Measurements from ENCODE around the gene BRCA1. TPM values are rescaled to one million over a fixed set of nuclear protein-coding genes. Genes with fewer than 3 reads are reported as not detected.

Gene BRCA1
- total and polyA plus RNA-seq, 12 donors: 1.1 to 10.4 (median 3.7) TPM

DNA sequence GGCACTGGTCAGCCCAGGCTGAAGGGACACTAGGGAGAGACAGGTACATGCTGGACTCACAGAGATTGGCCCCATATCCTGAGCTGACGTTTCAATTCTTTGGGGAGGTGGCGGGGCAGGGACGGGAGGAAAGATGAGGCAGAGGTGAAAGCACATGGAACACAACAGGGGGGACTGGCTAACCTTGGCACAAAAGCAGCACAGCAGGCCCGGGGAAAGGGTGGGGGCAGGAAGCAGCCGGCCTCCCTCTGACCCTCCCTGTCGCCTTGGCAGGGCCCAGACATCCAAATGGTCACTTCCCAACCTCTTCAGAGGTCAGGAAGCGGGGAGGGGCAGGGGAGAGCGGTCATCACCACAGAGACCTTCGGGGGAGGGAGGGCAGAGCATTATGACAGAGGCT, 109.6 kb downstream of the BRCA1 start:
- Histone ChIP-seq H3K9me3 (replicated peaks in 1 of 3) (no peaks in the 10 kb centered on the region), H3K4me3 (no peak overlapping the region), H3K36me3 (replicated peaks in 1 of 2) (peaks cover 0 to 47% of the 10 kb centered on the region in 2 donors), H3K27me3 (no peaks in the 10 kb centered on the region), H3K27ac (peak overlapping the region in 4 of 5 donors; percentile 52 to 87 (median 70)), H3K4me1 (replicated peaks in 1 of 2) (peaks cover 65 to 81% of the 10 kb centered on the region in 2 donors)
- WGBS, 4 donors: 21 to 44% (median 36%) methylated on average over 8 to 9 of the region's 9 CpGs
- intact Hi-C loops (cut with DNase I): no loop called here
- no peak for TF ChIP-seq POLR2A (IDR thresholded peaks at IDR 0.05)
- TF ChIP-seq, protein P1, sequence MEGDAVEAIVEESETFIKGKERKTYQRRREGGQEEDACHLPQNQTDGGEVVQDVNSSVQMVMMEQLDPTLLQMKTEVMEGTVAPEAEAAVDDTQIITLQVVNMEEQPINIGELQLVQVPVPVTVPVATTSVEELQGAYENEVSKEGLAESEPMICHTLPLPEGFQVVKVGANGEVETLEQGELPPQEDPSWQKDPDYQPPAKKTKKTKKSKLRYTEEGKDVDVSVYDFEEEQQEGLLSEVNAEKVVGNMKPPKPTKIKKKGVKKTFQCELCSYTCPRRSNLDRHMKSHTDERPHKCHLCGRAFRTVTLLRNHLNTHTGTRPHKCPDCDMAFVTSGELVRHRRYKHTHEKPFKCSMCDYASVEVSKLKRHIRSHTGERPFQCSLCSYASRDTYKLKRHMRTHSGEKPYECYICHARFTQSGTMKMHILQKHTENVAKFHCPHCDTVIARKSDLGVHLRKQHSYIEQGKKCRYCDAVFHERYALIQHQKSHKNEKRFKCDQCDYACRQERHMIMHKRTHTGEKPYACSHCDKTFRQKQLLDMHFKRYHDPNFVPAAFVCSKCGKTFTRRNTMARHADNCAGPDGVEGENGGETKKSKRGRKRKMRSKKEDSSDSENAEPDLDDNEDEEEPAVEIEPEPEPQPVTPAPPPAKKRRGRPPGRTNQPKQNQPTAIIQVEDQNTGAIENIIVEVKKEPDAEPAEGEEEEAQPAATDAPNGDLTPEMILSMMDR (IDR thresholded peaks at IDR 0.05): no peak
- peak; percentile 58 to 91 (median 83) for DNase-seq

DNA sequence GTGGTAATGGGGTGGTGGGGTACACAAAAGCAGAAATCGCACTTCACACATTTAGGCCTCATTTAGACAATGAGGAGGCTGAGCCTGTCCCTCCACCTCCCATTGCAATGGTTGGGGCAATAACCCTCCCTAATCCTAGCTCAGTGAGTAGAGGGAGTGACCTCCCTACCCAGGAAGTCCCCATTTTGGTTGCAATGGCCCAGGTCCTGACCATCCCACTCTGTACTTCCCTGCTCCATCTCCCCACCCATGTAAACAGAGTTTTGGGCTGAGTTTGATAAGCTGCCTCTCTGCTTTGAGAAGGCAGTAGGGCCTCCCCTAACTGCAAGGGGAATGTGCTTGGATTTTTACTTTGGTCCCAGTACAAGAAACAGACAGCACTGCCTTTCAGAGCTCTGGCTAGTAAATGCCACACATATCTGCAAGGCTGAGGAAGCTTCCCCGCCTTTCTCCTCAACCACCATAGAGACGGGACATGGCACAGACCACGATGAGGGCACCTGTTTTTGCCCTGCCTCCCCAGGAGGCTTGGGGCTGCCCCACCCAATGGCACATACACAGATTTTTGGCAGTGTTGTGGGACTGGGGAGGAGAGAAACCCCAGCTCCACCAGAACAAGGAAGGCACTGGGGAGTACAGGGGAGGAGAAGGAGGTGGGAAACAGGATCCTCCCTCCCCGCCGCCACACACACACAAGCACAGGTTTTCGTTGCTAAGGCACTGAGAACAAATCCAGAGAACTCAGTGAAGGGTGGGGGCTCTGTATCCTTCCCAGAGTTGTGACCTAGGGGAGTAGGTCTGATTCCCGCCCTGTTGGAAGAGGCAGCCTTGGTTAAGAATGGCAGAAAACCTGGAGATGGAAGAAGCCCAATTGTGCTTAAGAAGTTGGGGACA, 110.3 kb downstream of the BRCA1 start:
- intact Hi-C loops (cut with DNase I): no loop called here
- peaks cover 58 to 79% of the 10 kb centered on the region in 2 donors for H3K4me1 ChIP-seq (replicated peaks in 1 of 2)

DNA sequence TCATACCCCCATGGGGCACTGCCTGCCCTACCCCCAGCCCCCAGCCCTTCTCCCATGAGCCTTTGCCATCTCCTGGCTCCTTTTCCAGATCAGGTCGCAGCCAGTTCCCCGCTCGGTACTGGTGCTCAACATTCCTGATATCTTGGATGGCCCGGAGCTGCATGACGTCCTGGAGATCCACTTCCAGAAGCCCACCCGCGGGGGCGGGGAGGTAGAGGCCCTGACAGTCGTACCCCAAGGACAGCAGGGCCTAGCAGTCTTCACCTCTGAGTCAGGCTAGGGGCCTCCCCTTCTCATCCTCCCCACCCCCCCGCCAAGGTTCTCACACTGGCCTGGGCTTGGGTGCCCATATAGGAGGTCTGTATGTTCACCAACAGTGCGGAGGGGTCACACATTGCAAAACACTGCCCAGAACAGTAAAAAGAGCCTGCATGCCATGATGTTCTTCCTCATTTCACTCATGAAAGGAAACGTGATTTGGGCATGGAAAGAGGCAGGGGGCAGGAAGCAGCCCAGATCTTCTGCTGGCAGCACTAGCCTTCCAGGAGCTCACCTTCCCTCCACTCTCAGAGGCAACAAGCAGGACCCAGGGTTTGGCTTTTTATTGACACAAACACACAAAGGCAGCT, 111.0 kb downstream of the BRCA1 start:
- Histone ChIP-seq H3K9me3 (replicated peaks in 1 of 3) (no peaks in the 10 kb centered on the region), H3K4me1 (replicated peaks in 1 of 2) (peaks cover 51 to 71% of the 10 kb centered on the region in 2 donors), H3K27me3 (no peaks in the 10 kb centered on the region), H3K36me3 (replicated peaks in 1 of 2) (peaks cover 0 to 47% of the 10 kb centered on the region in 2 donors), H3K27ac (peak overlapping the region in 3 of 5 donors; percentile 64 to 87 (median 76)), H3K4me3 (no peak overlapping the region)
- WGBS, 4 donors: 47 to 81% (median 57%) methylated on average over 10 to 12 of the region's 12 CpGs
- peak in 5 of 7 donors; percentile 45 to 71 (median 66) for DNase-seq
- intact Hi-C loops (cut with DNase I): no loop called here
- TF ChIP-seq, protein P1 (IDR thresholded peaks at IDR 0.05): no peak
- TF ChIP-seq POLR2A (IDR thresholded peaks at IDR 0.05): no peak

More for the DNA sequence above, 110.3 kb downstream of the BRCA1 start:
- Histone ChIP-seq H3K4me3 (no peak overlapping the region), H3K27me3 (no peaks in the 10 kb centered on the region), H3K36me3 (replicated peaks in 1 of 2) (peaks cover 0 to 47% of the 10 kb centered on the region in 2 donors), H3K9me3 (replicated peaks in 1 of 3) (no peaks in the 10 kb centered on the region), H3K27ac (peak overlapping the region in 4 of 5 donors; percentile 52 to 87 (median 70))
- DNase-seq: peak in 2 of 7 donors; percentile 33 to 50
- 71 to 90% (median 76%) methylated on average over 5 to 8 of the region's 8 CpGs for WGBS, 4 donors
- TF ChIP-seq POLR2A (IDR thresholded peaks at IDR 0.05): no peak
- TF ChIP-seq, protein P1 (IDR thresholded peaks at IDR 0.05): no peak

DNA sequence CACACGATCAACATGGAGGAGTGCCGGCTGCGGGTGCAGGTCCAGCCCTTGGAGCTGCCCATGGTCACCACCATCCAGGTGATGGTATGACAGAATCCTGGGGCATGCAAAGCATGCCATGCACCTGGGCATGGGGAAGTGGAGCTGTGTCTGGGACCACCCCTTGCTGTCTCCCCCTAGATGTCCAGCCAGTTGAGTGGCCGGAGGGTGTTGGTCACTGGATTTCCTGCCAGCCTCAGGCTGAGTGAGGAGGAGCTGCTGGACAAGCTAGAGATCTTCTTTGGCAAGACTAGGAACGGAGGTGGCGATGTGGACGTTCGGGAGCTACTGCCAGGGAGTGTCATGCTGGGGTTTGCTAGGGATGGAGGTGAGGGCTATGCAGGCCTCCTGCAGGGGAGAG, 111.9 kb downstream of the BRCA1 start:
- Histone ChIP-seq H3K36me3 (replicated peaks in 1 of 2) (peaks cover 0 to 45% of the 10 kb centered on the region in 2 donors), H3K27me3 (no peaks in the 10 kb centered on the region), H3K4me1 (replicated peaks in 1 of 2) (peaks cover 42 to 63% of the 10 kb centered on the region in 2 donors), H3K4me3 (no peak overlapping the region), H3K9me3 (replicated peaks in 1 of 3) (no peaks in the 10 kb centered on the region), H3K27ac (peak overlapping the region in 2 of 5 donors; percentile 76 to 87)
- TF ChIP-seq POLR2A (IDR thresholded peaks at IDR 0.05): no peak
- TF ChIP-seq, protein P1 (IDR thresholded peaks at IDR 0.05): no peak
- intact Hi-C loops (cut with DNase I): no loop called here
- peak in 1 of 7 donors; percentile 32 for DNase-seq
- 80 to 87% (median 84%) methylated on average over 4 to 8 of the region's 8 CpGs for WGBS, 4 donors

All from adrenal gland (tissue), 12 donors.